A172 (cell line): Measurements from ENCODE around the gene BTNL3. TPM values are rescaled to one million over a fixed set of nuclear protein-coding genes. Genes with fewer than 3 reads are reported as not detected.
A peak's percentile ranks its signal among the peaks of the same experiment; 100 is the strongest.
"Not testable (repeated sequence)": the region's sequence is repeated elsewhere in the genome, so short reads cannot be mapped to it uniquely, and the experiment has no call there.

Experiments used
- DNase-seq: peaks from one replicate; pipeline ENCODE4 v3.0.0-alpha.2; 2015; ENCODE audit warnings: low spot score
- total RNA-seq: library from RNA; depleted of rRNA; stranded (reverse); fragments of >200 nt; shearing (Covaris generic); gene quantifications from 2 replicates; pipeline ENCODE4 v1.2.3, GENCODE V29; 2014

BTNL3 gene
- total RNA-seq, 1 experiment from 2014 or later: not detected

DNA sequence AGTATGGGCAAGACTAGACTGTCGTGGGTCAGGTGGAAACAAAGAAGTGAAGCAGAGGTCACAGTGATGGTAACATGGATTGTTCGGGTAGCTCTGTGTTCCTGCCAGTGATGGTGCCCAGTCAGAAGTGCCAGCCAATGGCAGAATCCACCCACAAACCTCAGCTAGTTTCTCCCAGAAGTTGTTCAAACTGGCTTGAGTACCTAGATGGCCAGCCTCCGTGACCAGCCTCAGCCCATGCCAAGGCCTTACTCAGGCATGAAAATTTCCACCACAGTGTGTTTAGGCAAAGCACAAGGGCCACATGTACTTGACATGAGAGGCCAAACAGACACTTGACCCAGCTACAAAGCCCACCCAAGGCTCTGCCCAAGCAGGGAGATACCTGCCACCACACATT lies 32.0 kb downstream of the BTNL3 start:
- no peak for DNase-seq

DNA sequence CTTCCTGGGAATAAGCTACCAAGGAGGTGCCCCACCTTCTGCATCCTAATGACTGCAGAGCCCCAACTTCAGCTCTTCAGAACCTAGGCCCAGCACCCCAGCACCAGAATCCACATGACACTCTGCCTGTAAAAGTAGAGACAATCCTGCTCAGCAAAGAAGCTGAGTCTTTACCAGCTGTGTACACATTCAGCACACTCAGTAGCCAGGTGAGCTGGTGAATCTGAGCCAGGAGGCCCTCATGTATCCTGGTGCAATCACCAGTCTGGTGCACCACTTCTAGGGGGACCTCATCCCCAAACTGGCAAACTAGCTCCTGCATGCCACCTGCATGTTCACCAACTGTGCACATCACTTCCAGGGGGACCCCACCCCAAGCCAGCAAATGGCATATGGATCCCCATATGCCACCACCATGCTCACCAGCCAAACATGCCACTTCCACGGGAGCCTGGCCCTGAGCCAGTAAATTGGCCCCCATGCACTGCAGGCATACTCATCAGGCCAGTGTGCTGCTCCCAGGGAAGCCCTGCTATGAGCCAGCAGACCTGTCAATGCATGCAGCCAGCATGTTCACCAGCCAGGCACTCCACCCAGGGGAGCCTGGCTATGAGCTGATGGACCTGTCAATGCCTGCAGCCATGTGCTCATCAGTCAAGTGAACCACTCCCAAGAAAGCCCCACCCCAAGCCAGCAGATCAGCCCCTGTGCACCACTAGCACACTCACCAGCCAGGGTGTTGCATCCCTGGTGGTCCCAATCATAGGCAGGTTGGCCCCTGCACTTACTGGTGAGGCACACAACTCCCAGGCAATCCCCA lies 35.8 kb downstream of the BTNL3 start:
- DNase-seq: no peak

DNA sequence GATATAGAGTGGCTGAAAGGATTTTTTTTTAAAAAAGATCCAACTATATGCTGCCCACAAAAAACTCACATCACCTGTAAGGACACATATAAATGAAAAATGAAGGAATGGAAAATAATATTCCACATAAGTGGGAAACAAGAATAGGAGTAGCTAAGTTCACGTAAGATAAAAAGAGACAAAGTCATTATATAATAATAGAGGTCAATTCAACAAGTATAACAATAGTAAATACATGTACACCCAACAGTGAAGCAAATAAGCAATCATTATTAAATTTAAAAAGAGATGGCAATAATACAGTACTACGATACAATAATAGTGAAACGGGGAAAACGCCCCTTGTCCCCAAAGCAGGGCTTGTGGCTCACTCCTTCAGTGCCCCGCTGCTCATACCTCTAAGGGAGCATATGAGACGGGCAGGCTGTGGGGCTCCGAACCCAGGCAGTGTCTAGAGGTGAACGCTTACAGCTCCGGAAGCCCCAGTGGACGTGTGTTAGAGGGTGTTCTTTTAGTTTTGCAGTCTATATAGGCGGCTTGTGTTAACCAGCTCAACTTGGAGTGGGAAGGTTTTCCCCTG lies 38.9 kb downstream of the BTNL3 start:
- no peak for DNase-seq

DNA sequence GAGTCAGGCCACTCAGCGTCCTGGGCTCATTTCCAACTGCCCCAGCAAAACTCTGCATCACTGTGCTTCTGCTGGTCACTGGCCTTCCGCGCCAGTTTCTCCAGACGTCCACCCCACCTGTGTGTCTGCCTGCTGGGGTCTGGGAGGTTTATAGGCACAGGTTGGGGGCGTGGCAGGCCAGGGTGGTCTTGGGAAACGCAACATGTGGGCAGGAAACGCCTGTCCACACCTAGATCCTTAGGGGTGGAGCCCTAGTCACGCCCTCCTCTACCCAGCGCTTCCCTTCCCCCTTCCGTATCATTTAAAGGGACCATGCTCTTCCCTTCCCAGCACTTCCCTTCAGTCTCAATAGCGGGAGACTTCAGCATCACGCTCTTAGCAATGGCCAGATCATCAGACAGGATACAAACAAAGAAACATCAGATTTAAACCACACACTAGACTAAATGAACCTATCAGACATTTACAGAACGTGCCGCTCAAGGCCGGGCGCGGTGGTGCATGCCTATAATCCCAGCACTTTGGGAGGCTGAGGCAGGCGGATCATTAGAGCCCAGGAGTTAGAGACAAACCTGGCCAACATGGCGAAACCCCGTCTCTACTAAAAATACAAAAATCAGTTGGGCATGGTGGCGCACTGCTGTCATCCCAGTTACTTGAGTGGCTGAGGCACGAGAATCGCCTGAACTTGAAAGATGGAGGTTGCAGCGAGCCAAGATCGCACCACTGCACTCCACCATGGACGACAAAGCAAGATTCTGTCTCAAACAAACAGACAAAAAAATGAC lies 39.6 kb downstream of the BTNL3 start:
- DNase-seq: peak; percentile 36

DNA sequence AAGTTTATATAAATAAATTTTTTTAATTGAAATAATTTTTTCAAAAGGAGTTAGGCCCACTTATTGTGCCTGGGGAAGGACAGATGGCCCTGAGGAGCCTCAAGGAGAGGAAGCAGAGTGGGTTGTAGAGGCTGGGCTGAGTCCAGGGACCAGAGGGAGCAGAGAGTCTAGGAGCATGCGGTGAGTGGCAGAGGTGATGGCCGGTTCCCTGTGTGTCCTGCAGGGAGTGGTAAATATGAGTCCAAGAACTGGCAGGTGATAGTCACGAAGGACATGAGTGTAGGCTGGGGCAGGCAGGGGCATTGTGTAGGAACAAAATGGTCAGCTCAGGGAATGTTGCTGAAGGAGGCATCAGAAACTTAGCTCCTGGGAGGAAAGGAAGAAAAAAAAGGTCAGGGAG lies 43.1 kb downstream of the BTNL3 start:
- DNase-seq: no peak

DNA sequence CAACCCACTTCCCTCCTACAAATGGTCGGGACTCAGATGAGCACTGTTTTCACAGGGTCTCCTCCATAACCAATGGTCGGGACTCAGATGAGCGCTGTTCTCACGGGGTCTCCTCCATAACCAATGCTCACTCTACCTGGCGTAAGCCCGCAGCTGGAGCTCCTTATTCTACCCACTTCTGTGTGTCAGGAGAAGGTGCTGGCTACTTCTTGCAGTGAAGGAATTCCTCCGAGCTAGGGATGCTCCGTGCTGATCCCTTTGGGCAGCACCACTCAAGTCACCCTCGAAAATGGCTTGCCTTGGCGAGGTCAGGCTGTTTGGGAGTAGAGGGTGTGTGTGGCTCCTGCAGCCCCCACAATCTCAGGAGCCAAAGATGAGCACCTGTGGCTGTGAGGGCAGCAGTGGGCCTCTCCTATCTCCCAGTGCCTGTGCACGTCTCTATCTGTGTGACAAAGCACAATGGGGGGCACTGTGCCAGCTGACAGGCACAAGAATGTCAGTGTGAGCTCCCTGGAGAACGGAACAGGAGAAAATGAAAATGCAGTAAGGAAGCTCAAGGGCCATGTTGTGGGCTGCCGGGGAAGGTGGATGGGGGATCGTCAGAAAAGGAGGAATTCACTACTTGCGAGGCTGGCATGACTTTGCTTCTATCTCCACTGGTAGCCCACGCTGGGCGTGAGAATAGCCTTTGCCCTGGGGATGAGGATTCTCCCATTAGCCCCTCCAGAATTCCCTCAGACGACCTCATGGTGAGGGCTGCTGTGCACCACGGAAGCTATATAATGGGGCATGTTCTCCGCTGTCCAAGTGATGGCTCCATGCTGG lies 47.6 kb downstream of the BTNL3 start:
- DNase-seq: no peak

DNA sequence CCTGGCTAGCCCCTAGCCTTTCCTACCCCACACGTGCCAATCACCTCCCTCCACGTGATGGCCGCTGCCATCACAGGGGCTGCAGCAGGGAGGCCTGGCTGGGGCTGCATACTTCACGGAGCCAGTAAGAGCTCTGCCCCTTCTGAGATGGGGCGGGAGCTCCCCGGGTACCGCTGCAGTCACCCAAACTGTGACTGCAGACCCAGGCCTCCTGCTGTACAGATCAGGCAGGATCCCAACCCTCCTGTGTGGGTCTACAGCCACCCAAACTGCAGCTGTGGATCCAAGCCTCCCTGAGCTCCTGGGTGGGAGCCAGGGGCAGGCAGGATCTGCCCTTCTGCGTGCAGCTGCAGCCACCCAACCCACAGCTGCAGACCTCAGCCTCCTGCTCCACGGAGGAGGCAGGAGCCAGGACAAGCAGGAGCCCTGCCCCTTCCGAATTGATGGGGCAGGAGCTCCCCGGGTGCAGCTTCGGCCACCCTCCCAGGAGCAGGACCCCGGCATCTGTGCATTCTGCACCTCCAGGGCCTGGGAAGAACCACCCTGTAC lies 48.2 kb downstream of the BTNL3 start:
- DNase-seq: no peak

DNA sequence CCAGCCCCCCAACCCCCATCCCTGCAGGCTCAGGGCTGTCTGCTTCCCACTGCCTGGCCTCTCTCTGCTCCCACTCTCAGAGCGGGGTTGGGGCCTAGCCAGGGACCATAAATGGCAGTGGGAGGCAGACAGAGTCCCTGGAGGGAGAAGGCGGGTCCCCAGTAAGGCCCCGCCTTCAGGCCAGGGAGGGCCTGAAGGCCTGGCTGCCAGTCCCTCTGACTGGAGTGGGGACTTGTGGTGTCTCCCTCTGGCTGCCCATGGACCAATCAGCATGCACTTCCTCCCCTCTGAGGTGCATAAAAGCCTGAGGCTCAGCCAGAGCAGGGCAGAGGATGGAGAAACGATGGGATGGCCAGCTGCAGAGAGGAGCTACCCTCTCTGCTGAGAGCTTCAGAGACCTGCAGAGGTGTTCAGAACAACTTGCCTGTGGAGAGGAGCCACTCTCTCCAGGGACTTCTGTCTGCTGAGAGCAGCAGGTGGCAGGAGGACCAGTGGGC lies 48.8 kb downstream of the BTNL3 start:
- DNase-seq: no peak

DNA sequence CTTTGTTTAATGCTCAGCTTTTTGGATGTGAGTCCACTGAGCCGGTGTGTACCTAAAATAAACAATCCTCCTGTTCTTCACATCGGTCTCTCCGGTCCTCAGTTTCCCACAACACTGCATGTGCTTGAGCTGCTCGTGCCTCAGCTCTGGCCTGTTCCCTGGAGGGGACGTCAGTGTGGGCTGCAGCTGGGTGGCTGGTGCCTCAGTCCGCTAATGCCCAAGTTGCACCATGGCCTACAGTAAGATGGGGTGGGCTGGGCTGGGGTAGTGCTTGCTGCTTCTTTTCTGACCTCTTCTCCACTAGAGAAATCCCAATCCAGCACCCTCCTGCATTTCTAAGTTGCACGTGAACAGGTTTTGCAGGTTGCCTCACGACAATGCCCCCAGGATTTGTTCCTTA lies 50.8 kb downstream of the BTNL3 start:
- DNase-seq: no peak

DNA sequence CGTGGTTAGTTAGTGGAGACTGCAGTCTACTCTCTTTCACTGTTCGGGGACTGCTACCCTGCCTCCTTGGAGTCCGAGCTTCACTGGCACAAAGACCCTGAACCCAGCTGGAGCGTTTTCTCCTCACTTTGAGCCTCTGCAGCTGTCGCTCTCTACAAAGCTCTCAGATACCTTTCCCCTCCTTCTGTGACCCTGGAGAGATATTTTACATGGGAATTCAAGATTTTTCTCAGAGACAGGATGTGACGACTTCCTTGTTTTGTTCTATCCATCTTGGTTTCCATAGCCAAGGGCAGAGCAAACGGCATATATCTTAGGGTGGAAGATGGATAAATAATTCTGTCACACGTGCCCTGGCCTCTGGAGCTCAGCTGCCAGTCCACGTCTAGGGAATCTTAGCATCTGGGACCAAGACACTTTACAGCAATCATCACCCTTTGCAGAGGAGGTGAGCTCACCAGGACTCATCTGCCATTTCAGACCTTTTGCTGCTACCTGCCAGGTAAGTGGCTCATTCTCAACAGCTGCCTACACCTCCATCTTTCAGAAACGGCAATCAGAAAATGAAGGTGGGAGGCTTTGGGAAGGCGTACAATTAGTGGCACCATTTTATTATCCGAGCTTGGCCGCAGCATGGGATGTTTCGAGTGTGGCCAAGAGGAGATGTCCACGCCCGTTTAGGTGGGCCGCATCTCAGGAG lies 51.4 kb downstream of the BTNL3 start, which contains the start of gene BTNL9:
BTNL9 (plus strand) TSS at position 336 of the 700 bp plus-strand sequence. CDS start 5,224 bp downstream, outside the sequence.
- no peak for DNase-seq

DNA sequence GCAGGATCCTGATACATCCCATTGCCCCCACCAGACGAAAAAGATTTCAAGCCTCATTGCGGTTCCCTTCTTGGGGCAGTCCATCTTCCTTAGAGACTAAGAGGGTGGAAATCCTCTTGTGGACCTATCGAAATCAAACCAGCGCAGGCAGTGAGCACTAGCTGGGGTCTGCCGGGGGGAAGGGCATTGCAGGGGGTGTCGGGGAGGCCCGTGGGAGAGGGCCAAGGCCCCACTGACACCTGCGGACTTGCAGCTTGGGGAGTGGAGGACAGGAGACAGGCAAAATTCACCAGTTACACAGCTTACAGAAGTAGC lies 51.9 kb downstream of the BTNL3 start:
- no peak for DNase-seq

DNA sequence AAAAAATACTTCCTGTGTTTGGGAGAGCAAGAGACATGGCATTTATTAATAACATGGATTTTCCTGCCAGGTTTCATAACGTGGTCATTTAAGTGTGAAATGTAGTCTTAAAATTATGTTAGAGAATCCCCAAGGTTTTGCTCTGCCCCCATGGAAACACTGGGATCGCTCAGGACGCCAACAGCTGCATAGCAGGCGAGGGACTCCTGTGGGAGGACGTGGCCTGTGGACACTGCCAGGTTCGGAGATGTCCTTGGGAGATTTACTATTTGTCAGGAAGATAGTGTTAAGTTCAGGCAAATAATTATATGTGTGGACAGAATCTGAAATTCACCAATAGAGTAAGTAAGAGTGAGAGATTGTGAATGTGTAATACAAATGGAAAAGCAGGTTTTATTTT lies 52.4 kb downstream of the BTNL3 start:
- DNase-seq: no peak

DNA sequence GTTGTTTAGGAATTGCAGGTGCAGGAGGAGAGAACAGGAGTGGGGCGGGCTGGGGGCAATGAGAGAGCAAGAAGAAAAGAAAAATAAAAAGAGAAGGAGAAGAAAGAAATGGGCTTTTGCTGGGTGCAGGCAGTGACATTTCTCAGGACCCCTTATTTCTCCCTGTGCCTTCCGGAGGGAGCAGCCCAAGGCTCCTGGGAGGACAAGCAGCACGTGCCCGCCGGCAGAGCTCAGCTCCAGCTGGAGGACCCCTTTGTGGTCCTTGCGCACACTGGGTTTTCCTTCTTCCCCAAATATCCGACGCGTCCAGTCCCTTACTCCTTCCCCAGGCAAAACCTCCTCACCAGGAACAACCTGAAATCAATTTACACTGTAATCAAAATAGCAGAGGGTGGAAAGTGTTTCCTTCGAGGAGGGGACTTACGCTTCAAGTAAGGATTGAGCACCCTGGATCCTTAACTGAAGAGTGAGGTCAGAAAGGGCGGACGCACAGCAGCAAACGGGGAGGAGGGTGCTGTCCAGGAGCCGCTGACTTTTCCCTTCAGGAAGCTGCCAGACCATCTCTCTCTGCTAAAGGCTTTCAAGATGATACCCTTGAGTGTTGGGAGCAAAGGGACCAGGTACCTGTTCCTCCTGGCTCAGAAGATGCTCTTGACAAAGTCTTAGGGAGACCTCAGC lies 53.5 kb downstream of the BTNL3 start:
- no peak for DNase-seq

DNA sequence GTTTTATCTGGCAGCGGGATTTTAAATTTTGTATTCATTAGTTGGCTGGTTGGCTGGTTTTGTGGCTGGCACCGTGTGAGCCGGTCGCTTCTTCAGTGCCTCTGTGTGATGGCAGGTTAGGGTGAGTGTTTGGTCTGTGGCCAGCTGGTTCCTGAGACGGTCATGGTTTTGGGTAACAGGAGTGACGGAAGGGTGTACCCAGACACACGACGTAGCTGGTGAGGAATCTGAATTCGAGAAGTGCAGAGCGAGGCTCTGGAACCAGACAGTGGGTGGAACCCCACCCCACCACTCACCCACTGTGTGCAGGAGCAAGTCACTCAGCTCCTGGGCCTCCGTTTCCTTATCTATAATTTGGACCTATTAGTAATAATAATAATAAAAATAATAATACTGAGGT lies 54.1 kb downstream of the BTNL3 start:
- DNase-seq: no peak

DNA sequence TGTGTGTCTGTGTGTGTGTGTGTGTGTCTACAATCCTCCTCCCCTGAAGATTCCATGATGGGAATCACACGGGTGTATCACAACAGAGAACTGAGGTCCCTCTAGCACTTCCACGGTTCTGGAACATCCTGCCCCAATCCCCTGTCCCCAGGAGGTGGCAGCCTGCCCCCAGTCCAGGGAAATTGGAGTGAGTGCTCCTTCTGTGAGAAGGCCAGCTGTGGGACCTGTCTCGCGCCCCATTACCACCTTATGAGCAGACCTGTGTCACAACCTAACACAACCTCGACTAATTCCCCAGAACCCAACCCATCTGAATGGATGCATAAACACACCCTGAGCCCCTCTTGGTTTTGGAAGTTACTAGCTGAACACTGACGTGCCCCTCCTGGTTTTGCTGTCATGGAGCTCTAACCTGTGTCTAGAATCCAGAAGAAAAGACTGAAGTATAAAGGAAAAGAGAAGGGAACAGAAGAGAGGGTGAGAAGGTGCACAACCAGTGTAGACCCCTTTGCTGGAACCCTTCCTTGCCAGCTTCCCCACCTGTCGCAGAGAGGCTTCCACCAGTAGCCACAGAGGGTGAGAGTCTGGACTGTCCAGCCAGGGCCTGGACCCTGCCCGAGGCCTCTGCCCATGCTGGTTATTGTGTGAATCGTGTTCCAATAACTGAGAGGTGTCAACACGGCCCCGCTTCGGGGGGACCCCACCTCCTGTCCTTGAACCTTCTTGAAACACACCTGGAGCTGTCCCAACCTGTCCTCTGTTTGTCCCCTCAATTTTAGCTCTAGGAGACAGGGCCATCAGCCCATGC lies 54.8 kb downstream of the BTNL3 start:
- no peak for DNase-seq

DNA sequence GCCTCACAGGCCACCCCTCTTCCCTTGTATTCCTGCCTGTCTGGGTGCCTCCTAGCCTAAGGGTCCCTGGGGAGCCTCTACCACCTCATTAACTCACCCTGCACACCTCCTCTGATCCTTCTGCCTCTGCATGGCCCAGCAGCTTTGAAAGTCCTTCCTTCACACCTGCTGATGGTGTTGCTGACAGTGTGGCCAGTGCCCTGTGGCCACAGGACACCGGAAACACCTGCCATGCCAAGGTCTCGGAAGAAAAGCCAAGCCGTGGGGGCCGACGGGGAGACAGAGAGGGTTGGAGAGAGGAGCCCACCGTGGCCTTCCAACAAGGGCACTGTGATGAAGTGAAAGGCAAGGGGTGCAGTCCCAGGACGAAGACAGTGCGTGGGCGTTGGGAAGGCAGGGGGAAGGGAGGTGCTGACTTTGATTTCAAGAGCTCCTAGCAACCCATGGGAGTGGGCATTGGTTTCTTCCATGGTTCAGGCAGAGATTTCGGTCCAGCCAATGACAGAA lies 55.5 kb downstream of the BTNL3 start:
- no peak for DNase-seq

DNA sequence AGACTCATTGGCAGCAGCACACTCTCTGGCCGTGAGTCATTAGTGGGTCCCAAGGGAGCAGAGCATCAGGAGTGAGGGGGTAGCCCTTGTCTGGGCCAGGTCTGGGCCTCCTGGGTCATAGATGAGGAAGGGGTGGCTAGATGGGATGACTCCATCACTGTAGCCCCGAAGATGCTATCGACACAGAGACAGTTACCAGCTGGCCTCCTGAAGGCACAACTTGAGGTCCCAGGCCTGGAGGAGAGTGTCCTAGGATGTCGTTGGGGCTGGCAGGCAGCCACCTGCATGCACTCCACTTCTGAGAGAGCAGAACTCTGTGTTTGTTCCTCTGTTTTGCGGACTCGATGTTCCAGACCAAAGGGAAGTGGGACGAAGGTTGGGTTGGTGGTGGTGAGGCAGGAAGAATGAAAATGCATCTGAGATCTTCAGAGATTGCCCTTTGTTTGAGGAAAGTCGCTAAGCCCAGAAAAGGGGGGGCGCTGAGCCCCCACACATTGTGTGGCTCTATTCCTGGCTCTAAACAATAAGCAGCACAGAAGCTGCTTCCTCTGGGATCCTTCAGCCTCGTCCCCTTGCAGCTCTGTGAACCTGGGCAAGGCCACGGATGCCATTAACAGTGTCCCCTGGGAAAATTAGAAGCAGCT lies 56.1 kb downstream of the BTNL3 start:
- no peak for DNase-seq

DNA sequence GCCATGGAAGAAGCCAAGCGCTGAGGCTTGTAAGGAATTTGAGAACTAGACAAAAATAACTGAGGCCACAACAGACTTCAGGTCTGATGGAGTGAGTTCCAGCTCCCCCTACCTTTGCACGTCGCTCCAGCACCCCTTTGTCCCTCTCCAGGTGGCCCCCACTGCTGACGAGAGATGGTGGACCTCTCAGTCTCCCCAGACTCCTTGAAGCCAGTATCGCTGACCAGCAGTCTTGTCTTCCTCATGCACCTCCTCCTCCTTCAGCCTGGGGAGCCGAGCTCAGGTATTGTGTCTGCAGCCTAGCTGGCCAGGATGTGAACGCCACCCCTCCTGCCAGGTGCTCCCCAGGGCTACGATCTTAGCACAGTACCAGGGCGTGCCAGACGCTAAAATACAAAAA lies 56.7 kb downstream of the BTNL3 start:
- no peak for DNase-seq

DNA sequence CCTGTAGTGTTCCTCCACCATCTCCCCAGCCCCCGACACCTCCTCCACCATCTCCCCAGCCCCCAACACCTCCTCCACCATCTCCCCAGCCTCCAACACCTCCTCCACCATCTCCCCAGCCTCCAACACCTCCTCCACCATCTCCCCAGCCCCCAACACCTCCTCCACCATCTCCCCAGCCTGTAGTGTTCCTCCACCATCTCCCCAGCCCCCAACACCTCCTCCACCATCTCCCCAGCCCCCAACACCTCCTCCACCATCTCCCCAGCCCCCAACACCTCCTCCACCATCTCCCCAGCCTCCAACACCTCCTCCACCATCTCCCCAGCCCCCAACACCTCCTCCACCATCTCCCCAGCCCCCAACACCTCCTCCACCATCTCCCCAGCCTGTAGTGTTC lies 57.2 kb downstream of the BTNL3 start:
- DNase-seq: not testable (repeated sequence)
